GM21825 (cell line): ENCODE results near the gene RBM33.

ENCODE experiments used
- ATAC-seq: cut with Tn5 transposase; IDR thresholded peaks from one replicate; pipeline ENCODE4 v1.9.1; 2021; ENCODE audit warnings: mild to moderate bottlenecking, moderate library complexity; ENCODE audit not compliant: unreplicated experiment

Gene RBM33

DNA sequence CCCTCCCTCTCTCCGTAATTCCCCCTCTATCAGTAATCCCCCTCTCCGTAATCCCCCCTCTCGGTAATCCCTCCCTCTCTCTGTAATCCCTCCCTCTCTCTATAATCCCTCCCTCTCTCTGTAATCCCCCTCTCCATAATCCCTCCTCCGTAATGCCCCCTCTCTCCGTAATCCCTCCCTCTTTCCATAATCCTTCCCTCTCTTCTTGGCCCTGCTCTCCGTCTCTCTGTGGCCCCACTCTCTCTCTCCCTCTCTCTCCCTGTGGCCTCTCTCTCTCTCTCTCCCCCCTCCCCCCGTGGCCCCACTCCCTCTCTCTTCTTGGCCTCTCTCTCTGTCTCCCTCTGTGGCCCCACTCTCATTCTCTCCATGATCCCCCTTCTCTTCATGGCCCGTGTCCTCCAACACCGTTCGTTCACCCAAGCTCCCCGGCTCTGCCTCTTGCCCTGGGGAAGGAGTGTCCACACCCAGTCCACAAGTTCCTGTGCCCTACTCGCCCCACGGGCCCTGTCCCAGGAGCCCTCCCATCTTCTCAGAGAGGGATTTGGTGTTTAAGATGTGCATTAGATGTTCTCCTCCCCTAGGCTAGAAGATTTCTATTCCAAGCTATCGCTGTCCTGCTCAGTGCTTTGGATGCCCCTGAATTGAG, 148.0 kb downstream of the RBM33 start:
- ATAC-seq, result no peak

GRCh38 chr7:155792999-155793560, 148.6 kb downstream of the RBM33 start:
- ATAC-seq, result no peak

DNA sequence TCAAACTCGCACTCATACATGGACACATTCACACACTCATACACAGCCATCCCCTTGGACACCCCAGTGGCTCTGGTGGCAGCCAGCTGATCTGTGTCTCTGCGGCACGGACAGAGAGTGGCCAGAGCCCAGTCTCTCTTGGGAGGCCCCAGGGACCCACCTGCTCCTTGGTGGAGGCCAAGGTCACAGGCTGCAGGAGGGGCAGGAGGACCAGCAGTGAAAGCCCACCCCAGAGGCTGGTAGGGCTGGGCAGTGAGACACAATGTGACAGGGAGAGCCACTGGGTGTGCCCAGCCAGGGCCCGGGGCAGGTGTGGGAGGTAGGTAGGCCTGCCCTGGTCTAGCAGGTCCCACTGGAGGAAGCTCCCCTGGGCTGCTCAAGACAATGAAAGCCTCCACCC, 149.3 kb downstream of the RBM33 start:
- ATAC-seq, result no peak

DNA sequence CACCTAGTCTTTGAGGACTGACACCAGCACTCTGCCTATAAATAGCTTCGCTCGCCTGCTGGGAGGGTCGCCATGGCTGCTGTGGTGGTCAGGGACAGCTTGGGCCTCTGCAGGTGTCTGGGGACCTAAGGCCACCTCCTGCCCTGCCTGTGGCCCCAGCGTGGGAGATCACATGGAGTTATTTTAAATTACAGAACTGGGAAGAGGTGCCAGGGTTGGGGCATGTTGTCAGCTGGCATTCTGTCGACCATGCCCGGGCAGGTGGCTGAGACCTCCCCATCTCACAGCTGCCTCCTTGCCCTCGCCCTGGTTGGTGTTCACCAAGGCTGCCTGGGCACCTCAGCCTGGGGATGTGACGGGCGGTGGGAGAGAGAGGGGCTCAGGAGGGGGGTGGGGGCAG, 149.7 kb downstream of the RBM33 start:
- ATAC-seq, result no peak

- ATAC-seq, result no peak
These were observed 150.9 kb downstream of the RBM33 start for GRCh38 chr7:155795401-155795800.

DNA sequence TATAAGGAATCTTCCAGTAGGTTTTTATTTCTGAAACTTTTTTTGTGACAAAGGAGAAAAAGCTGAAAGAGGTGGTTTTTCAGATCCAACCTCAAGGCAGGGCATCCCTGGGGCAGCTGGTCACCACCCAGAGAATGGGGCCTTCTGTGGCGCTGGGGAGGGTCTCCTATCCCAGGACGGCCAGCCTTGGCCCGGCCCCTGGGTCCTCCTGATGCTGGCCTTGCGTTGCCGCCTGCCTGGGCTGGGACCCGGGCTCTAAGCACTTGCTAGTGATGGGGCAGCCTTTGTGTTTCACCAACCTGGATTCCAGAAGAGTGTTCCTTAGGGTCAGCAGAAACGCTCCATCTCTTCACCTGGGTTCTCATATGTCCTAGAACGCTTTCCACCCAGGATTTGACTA, 151.5 kb downstream of the RBM33 start:
- ATAC-seq, result no peak

- no peak for ATAC-seq
These were observed 152.2 kb downstream of the RBM33 start for GRCh38 chr7:155796381-155797261.

DNA sequence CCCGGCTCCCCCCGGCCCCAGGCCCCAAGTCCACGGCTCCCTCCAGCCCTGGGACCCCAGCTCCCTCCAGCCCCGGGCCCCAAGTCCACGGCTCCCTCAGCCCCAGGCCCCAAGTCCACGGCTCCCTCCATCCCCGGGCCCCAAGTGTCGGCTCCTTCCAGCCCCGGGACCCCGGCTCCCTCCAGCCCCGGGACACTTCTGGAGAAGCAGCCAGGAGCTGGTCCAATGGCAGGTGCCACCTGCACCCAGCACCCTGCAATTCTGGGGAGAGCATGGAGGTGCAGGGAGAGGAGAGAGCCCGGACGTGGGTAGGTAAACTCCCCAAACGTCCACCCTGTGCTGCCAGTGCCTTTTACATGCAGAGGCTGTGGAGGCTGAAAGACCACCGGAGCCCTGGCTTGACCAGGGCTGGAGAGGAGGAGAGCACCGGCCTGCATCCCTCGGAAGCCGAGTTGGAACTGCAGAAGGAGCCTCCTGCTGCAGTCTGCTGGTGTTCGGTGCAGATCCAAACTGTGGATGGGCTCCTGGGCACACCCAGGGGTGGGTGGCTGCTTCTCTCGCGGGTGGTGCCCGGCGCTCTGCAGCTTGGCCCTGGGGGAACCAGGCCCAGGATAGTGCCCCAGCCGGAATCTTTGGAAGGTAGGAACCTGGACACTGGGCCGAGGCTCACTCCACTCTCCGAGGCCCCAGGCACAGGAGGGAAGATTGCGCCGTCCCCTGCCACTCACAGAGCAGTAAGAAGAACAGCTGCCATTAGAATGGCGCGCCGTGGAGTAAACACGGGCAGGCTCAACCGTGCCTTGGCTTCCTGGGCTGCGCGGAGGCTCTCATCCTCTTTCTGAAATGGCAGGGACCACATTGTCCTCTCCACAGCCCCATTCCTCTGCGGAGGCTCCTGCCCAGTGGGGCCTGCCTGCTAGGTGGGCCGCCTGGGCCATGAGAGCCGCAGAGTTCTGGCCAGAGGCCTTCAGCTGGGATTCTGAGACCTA, 153.1 kb downstream of the RBM33 start:
- ATAC-seq, result no peak

GRCh38 chr7:155798673-155799439, 154.4 kb downstream of the RBM33 start:
- no peak for ATAC-seq

- ATAC-seq, result no peak
These were observed 155.1 kb downstream of the RBM33 start for GRCh38 chr7:155799514-155799913.

DNA sequence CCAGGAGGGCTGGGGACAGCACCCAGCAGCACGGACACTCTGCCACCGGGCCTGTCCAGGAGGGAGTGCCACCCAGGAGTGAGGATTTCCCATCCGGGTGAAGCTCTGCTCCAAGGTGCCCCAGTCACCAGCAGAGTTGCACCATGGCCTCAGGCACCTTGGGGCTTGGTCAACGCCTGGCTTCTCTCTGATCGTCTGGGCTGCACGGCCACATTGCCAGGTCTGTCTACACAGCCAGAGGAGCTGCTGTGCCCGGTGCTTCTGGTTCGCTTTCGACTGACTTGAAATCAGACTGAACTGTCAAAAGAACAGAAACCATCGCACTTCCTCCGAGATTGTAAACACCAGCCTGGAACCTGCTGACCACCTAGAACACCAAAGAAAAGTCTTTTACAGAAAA, 155.8 kb downstream of the RBM33 start:
- no peak for ATAC-seq

- ATAC-seq, result no peak
These were observed 156.3 kb downstream of the RBM33 start for GRCh38 chr7:155800741-155801267.

DNA sequence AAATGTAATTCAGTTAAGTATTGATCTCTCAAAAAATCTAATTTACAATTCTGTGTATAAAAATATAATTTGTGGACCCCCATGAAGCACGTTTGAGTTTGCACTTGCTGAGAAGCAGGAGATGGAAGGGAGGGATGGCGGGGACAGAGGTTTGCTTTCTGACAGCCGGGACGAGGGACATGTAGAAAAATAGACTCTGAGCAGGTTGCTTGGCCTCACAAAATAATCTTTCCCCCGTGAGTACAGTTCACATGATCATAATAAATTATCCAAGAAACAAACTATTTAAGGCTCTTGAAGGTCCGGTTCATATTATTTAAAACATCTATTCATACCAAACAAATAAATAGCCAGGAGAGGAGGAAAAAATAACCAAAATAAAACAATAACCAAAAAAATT, 157.8 kb downstream of the RBM33 start:
- no peak for ATAC-seq

DNA sequence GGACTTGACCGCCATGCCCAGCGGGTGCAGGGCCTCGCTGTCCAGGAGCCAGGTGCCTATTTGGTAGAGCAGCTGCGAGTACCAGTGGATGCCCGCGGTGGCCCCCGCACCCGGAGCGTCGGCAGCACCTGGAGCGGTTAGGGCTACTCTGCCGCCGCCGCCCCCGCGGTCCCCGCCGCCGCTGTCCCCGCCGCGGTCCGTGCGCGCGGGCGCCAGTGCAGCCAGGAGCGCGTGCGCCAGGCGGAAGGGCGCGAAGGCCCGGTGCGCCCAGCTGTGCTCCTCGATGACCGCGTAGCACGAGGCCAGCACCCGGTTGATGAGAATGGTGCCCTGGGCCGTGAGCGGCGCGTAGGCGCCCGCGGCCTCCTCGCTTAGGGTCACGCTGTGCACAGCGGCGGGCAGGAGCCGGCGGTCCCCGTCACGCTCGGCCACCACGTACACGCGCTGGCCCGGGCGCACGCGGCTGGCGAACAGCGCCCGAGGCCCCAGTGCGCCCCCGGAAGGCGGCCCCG, 158.5 kb downstream of the RBM33 start:
- ATAC-seq, result no peak

- no peak for ATAC-seq
These were observed 159.2 kb downstream of the RBM33 start for GRCh38 chr7:155803418-155804376.

- ATAC-seq, result no peak
These were observed 160.0 kb downstream of the RBM33 start for GRCh38 chr7:155804431-155804831.

GRCh38 chr7:155804897-155805825, 160.7 kb downstream of the RBM33 start:
- ATAC-seq, result peak; percentile 42

DNA sequence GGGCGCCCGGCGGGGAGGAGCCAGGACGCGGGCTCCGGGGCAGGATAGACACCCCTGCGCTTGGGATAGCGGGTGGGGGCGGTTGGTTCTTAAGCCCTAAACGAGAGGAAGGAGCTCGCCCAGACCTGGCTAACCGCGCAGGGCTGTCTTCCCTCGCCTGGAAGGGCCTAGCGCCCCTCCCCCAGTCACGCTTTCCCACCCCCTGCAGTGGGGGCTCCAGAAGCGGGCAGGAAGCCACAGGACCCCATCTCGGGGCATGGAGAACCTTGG, 161.3 kb downstream of the RBM33 start:
- no peak for ATAC-seq
